GM21723 (cell line): ENCODE results near the gene GTSF1L.

ENCODE experiments used
- ATAC-seq: cut with Tn5 transposase; IDR thresholded peaks from one replicate; pipeline ENCODE4 v1.9.1; 2021; ENCODE audit warnings: mild to moderate bottlenecking, moderate library complexity; ENCODE audit not compliant: unreplicated experiment

The GTSF1L gene

GRCh38 chr20:43676368-43676767 is 50.4 kb downstream of the GTSF1L start:
- ATAC-seq = no peak
